Measurements from ENCODE around the gene MPDU1. TPM values are rescaled to one million over a fixed set of nuclear protein-coding genes. Genes with fewer than 3 reads are reported as not detected.

MPDU1 gene
- total and polyA plus RNA-seq, 2 of the 13 experiments (the other 11 are each of a cell fraction or from before 2014, with no cell fraction given), result 112 to 167 TPM

DNA sequence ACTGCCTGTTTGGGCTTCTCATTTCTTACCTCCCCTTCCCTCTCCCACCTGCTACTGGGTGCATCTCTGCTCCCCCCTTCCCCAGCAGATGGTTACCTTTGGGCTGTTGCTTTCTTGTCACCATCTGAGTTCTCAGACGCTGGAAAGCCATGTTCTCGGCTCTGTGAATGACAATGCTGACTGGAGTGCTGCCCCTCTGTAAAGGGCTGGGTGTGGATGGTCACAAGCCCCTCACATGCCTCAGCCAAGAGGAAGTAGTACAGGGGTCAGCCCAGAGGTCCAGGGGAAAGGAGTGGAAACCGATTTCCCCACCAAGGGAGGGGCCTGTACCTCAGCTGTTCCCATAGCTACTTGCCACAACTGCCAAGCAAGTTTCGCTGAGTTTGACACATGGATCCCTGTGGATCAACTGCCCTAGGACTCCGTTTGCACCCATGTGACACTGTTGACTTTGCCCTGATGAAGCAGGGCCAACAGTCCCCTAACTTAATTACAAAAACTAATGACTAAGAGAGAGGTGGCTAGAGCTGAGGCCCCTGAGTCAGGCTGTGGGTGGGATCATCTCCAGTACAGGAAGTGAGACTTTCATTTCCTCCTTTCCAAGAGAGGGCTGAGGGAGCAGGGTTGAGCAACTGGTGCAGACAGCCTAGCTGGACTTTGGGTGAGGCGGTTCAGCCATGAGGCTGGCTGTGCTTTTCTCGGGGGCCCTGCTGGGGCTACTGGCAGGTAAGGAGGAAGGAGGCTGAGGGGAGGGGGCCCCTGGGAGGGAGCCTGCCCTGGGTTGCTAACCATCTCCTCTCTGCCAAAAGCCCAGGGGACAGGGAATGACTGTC, 4.4 kb upstream of the MPDU1 start, which contains the start of gene CD68 (continued):
- TF ChIP-seq, protein P1, sequence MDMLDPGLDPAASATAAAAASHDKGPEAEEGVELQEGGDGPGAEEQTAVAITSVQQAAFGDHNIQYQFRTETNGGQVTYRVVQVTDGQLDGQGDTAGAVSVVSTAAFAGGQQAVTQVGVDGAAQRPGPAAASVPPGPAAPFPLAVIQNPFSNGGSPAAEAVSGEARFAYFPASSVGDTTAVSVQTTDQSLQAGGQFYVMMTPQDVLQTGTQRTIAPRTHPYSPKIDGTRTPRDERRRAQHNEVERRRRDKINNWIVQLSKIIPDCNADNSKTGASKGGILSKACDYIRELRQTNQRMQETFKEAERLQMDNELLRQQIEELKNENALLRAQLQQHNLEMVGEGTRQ (IDR thresholded peaks at IDR 0.05; ENCODE audit: low read depth, low read length), result peak; percentile 32; the same call in 1 of the 2 replicates
- TF ChIP-seq, protein P1 (CRISPR knock-in tag; IDR thresholded peaks at IDR 0.05; ENCODE audit: borderline replicate concordance), result peak; percentile 50; the same call in 1 of the 2 replicates
- TF ChIP-seq, protein P2, sequence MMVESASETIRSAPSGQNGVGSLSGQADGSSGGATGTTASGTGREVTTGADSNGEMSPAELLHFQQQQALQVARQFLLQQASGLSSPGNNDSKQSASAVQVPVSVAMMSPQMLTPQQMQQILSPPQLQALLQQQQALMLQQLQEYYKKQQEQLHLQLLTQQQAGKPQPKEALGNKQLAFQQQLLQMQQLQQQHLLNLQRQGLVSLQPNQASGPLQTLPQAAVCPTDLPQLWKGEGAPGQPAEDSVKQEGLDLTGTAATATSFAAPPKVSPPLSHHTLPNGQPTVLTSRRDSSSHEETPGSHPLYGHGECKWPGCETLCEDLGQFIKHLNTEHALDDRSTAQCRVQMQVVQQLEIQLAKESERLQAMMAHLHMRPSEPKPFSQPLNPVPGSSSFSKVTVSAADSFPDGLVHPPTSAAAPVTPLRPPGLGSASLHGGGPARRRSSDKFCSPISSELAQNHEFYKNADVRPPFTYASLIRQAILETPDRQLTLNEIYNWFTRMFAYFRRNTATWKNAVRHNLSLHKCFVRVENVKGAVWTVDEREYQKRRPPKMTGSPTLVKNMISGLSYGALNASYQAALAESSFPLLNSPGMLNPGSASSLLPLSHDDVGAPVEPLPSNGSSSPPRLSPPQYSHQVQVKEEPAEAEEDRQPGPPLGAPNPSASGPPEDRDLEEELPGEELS (CRISPR knock-in tag; IDR thresholded peaks at IDR 0.05), result peak; percentile 70
- TF ChIP-seq ZNF256 (CRISPR knock-in tag; conservative IDR thresholded peaks at IDR 0.05) (peak; percentile 87), ZNF781 (CRISPR knock-in tag; IDR thresholded peaks at IDR 0.05; ENCODE audit: borderline replicate concordance, not compliant biosample characterization) (no peak), ZNF562 (CRISPR knock-in tag; IDR thresholded peaks at IDR 0.05; ENCODE audit: borderline replicate concordance) (peak; percentile 61), GTF3A (CRISPR knock-in tag; conservative IDR thresholded peaks at IDR 0.05) (no peak), ZNF7 (CRISPR knock-in tag; IDR thresholded peaks at IDR 0.05) (no peak), MXI1 (IDR thresholded peaks at IDR 0.05; ENCODE audit: borderline replicate concordance, low read depth, low read length) (peak; percentile 98), CBX1 (IDR thresholded peaks at IDR 0.05; ENCODE audit: low read depth) (peak; percentile 75), ZNF670 (CRISPR knock-in tag; IDR thresholded peaks at IDR 0.05; ENCODE audit: borderline replicate concordance) (peak; percentile 81; the same call in 1 of the 2 replicates), NR2F2 (IDR thresholded peaks at IDR 0.05; ENCODE audit: borderline replicate concordance, low read depth) (peak; percentile 43), ZNF143 (CRISPR knock-in tag; IDR thresholded peaks at IDR 0.05) (peak; percentile 52), ZNF713 (CRISPR knock-in tag; IDR thresholded peaks at IDR 0.05) (no peak), CHCHD3 (CRISPR knock-in tag; IDR thresholded peaks at IDR 0.05) (no peak), ZNF24 (IDR thresholded peaks at IDR 0.05) (no peak), HDAC2 (CRISPR knock-in tag; IDR thresholded peaks at IDR 0.05) (peak; percentile 68; the same call in 1 of the 2 replicates)
- TF ChIP-seq, protein P3, sequence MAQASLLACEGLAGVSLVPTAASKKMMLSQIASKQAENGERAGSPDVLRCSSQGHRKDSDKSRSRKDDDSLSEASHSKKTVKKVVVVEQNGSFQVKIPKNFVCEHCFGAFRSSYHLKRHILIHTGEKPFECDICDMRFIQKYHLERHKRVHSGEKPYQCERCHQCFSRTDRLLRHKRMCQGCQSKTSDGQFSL (CRISPR knock-in tag; IDR thresholded peaks at IDR 0.05), result no peak
- TF ChIP-seq, protein P4, sequence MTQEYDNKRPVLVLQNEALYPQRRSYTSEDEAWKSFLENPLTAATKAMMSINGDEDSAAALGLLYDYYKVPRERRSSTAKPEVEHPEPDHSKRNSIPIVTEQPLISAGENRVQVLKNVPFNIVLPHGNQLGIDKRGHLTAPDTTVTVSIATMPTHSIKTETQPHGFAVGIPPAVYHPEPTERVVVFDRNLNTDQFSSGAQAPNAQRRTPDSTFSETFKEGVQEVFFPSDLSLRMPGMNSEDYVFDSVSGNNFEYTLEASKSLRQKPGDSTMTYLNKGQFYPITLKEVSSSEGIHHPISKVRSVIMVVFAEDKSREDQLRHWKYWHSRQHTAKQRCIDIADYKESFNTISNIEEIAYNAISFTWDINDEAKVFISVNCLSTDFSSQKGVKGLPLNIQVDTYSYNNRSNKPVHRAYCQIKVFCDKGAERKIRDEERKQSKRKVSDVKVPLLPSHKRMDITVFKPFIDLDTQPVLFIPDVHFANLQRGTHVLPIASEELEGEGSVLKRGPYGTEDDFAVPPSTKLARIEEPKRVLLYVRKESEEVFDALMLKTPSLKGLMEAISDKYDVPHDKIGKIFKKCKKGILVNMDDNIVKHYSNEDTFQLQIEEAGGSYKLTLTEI (CRISPR knock-in tag; conservative IDR thresholded peaks at IDR 0.05), result no peak
- TF ChIP-seq, protein P5, sequence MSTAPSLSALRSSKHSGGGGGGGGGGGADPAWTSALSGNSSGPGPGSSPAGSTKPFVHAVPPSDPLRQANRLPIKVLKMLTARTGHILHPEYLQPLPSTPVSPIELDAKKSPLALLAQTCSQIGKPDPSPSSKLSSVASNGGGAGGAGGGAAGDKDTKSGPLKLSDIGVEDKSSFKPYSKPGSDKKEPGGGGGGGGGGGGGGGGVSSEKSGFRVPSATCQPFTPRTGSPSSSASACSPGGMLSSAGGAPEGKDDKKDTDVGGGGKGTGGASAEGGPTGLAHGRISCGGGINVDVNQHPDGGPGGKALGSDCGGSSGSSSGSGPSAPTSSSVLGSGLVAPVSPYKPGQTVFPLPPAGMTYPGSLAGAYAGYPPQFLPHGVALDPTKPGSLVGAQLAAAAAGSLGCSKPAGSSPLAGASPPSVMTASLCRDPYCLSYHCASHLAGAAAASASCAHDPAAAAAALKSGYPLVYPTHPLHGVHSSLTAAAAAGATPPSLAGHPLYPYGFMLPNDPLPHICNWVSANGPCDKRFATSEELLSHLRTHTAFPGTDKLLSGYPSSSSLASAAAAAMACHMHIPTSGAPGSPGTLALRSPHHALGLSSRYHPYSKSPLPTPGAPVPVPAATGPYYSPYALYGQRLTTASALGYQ (CRISPR knock-in tag; IDR thresholded peaks at IDR 0.05), result peak; percentile 46; the same call in 1 of the 2 replicates
- TF ChIP-seq, protein P6, sequence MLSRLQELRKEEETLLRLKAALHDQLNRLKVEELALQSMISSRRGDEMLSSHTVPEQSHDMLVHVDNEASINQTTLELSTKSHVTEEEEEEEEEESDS (CRISPR knock-in tag; IDR thresholded peaks at IDR 0.05; ENCODE audit: borderline replicate concordance), result no peak

Data from HepG2 (cell line).